Mammary epithelial cell (primary cell): ENCODE data around the gene DOK5.

ENCODE experiments used
- CTCF ChIP-seq, 2 donors: IDR thresholded peaks in 1 of 2; conservative IDR thresholded peaks in 1 of 2; 2 replicates each; pipeline ENCODE4 v1.5.1; 2011 to 2012; ENCODE audit warnings: inconsistent platforms in 2 of 2, low read length in 2 of 2, mild to moderate bottlenecking in 2 of 2, control low read depth in 1 of 2, low read depth in 1 of 2; ENCODE audit not compliant: insufficient read depth in 1 of 2; ENCODE audit errors: extremely low read depth in 1 of 2
- EZH2 ChIP-seq: IDR thresholded peaks from 2 replicates; pipeline ENCODE4 v1.6.1; 2012; ENCODE audit warnings: low read length, inconsistent platforms, borderline replicate concordance

GRCh38 chr20:54640800-54641199 is 165.4 kb downstream of the DOK5 start:
- no peak for TF ChIP-seq CTCF (conservative IDR thresholded peaks at IDR 0.05 in 1 of 2, IDR thresholded peaks at IDR 0.05 in 1 of 2; ENCODE audit: extremely low read depth in 1 of 2, insufficient read depth in 1 of 2, low read depth in 1 of 2, low read length in 2 of 2)
- TF ChIP-seq EZH2 = no peak
